HG02938 (cell line): Measurements from ENCODE around the gene PDXP.

ENCODE experiments used
- ATAC-seq: cut with Tn5 transposase; IDR thresholded peaks from one replicate; pipeline ENCODE4 v1.9.1; 2021; ENCODE audit warnings: mild to moderate bottlenecking, moderate library complexity; ENCODE audit not compliant: unreplicated experiment

Gene PDXP

DNA sequence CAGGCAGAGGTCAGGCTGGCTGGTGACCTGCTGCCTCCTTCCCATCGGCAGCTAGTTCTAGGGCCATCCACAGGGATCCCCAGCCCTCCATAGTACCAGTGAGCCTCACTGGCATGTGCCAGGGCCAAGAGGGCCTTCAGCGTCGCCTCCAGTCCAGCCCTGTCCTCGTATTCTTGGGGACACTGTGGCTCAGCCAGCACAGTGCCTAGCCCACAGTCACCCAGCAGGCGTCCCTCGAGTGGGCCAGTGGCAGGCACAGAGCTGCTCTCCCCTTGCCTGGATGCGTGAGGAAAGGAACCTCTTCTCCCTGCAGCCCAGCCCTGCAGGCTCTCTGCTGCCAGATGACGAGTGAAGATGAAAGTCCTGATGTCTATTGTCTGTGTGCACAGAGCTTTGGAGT lies 29.7 kb upstream of the PDXP start:
- ATAC-seq: no peak

DNA sequence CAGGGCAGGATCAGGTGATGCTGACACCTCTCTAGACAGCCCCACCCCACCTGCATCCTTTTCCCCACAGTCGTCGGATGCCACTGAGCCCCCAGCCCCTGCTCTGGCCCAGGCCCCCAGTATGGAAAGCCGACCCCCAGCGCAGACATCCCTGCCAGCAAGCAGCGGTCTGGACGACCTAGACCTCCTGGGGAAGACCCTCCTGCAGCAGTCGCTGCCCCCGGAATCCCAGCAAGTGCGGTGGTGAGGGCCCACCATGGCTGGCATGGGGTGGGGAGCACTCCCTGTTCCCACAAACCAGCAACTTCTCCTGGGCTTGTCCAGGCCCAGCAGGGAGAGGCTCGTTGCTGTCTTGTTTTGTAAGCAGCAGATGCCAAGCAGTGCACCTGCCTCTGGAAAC lies 28.6 kb upstream of the PDXP start:
- ATAC-seq: no peak

DNA sequence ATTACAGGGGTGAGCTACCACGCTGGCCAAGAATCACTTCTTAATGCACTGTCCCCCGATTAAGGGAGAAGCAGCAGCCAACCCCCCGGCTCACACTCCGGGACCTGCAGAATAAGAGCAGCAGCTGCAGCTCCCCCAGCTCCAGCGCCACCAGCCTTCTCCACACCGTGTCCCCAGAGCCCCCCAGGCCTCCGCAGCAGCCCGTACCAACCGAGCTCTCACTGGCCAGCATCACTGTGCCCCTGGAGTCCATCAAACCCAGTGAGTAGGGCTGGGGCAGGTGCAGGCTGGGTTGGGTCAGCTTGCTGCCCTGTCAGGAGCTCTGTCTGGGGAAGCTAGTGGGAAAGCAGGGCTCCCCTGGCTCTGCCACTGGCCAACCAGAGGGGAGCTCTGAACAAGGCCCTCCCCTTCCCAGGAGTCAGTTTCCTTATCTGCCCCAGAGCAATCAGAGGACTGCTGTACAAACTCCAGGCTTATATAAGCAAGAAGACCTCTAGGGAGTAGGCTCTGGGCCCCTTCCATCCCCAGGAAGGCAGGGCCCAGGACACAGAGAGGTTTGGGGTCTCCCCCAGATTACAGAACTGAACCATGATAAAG lies 27.6 kb upstream of the PDXP start:
- ATAC-seq: no peak

DNA sequence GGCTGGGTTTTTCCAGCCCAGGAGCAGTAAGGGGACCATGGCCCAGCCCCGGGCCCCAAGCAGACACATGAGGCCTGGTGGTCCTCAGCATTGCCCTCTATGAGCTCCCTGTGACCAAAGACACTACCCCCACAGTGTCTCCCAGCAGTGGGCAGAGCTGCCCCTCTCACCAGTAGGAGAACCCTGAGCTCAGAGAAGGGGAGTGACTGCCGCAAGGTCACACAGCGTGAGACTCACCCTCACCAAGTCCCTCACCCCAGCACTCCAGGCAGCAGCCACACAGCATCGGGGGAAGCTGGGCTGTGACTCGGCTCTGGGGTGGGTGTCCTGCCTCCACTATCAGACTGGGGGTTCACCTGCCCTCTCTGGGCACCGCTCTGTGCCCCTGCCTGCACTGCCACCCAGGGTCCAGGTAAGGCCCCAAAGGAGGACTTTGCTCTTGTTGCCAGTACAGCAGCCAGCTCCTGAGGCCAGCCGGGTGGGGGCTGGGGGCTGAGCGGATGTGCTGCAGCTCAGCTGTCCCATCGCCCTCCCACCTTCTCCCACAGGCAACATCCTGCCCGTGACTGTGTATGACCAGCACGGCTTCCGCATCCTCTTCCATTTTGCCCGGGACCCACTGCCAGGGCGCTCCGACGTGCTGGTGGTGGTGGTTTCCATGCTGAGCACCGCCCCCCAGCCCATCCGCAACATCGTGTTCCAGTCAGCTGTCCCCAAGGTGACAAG lies 26.9 kb upstream of the PDXP start:
- ATAC-seq: no peak

DNA sequence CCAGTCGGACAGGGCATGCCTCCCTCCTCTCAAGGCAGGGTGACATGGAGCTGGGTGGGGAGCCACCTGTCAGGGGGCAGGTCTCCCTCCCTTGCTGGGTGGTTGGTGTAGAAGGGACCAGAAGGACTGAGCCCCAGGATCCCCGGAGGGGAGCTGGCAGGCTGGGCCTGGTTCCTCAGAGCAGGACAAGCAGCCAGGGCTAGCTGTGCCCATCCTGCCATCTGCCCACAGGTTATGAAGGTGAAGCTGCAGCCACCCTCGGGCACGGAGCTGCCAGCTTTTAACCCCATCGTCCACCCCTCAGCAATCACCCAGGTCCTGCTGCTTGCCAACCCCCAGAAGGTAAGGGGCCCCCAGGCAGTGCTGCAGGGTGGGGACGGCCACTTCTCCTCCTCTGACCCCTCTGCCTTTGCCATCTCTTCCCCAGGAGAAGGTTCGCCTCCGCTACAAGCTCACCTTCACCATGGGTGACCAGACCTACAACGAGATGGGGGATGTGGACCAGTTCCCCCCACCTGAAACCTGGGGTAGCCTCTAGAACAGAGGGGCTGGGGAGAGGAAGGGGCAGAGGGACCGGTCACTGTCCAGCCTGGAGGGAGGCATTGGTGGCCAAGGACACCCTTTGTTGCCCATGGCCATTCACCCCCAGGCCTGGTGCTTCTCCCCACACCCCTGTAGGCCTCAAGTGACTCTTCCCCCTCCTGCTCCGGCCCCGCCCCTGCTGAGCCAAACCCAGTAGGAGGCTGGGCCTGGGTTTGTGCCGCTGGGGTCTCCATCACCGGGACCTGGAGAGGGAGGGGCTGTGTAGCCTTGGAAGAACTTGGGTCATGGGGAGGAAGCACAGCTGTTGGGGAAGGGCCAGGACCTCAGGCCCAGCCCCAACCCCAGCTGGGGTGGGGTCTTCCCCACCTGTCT lies 26.1 kb upstream of the PDXP start:
- no peak for ATAC-seq

DNA sequence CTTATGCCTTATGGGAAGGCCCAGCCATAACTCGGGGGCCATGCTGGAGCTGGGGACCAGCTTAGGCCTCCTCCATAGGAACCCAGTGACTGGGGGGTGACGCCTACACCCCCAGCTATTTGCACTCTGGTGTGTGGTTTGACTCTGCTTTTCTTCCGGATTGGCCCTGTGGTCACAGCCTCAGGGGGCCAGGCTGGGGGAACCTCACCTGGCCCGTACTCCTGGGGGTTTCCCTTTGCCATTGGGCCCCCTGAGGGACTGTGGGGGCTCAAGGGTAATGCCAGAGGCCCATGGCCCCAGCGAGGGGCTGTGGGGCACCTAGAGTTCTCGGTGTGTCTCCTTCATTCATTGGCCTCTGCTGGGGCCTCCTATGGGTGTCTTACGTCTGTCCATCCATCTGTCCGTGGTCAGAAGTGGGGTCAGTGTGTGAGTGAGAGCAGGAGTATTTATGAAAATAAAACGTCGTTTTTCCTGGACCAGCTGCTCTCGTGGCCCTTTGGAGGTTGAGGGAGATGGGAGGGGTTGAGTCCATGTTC lies 25.4 kb upstream of the PDXP start:
- peak; percentile 50 for ATAC-seq

DNA sequence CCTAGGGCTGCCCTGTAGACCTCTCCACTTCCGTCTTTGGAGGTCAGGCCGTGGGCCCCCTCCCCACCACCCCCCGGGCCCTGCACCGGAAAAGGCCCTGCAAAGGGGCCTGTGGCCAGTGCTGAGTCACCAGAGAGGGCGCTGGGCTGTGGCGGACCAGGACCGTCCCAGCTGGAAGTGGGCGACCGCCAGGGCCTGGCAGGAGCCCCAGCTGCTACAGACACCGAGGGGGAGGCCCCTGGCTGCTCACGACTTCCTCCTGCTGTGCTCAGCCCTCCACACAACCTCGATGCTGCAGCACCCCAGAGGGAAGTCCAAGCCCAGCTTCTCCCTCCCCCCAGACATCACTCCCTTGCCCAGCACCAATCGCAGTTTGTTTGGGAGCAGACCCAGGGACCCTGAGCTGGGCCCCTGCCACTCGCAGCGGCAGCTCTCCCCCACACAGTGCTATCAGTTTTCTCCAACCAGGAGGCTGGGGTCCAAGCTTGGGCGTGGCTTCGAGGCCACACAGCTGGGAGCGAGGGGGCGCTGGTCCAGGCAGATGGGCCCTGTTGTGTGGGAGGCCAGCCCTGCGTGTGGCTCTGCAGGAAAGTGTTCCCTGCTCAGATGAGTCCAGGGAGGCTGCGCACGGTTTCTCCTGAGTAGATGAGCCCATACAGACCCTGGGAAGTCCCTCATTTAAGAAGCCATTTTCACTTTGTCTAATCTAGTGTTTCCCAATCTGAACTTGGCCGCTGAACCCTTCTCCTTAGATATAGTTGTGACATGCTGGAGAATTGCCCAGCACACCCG lies 24.7 kb upstream of the PDXP start:
- ATAC-seq: peak; percentile 43

DNA sequence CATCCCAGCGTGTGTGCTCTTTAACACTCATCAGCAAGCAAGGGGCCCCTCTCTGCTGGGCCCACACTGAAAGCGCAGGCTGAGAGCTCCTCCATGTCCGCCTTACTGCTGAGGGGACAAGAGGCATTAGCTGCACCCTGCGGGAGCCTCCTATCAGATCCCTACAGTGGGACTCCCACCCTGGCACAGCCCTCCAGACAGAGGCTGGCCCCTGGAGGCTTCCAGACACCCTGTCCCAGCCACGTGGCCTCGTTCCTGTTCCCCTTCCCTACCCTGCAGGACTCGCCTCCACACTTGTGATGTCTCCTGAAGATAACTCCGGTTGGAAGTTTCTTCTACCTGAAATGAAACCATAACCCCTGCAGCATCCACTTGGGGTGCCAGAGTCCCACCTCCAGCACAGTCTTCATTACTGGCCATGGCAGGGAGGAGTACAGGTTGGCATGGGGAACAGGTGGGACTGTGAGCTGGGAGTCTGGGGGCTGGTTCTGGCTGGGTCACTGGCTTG lies 24.1 kb upstream of the PDXP start:
- ATAC-seq: no peak

DNA sequence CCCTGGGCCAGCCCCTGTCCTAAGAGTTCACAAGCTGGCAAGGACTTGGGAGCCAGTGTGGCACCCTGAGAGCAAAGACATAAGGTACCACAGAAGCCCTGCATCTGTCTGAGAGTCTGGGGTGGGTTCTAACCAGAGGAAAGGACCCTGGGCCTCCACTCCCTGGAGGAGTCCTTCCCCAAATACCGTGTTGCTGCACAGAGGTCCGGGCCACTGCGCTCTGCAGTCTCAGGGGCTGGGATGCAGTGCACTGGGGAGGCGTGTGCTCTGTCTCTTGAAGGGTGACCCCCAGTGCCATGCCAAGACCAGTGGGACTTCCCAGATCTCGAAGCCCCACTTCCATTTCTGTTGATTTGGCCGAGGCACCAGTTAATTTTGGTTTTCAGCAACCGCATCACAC lies 23.4 kb upstream of the PDXP start:
- no peak for ATAC-seq

DNA sequence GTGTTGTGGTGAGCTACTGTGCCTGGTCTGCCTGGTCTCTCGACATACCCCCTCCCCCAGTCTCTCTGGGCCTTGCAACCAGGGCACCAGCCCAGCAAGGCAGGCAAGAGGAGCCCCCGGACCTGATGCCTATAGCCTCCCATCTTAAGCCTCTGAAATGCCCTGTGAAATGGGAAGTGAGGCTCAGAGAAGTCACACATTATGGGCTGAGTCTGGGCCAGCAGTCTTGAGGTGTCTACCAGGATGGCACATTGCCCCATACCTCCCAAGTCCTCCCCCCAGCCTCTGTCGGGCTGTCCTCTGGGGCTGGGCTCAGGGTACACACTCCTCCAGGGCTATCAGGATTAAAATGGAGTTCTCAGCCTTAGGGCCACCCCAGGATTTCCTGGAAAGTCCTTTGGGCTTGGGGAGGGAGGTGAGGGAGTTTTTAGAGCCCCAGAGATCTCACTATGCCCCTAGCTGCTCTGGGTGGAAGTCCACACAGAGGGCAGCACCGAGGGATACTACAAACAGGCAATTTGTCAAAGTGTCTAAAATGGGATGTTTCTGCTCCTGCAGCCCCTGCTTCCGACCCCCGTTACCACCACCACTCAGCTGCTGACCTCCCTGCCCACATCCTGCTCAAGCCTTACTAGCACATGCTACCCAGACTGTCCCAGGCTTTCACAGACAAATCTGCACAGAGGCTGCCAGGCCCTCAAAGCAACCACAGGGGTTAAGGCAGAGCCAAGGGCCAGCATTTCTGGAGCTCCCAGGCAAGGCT lies 22.2 kb upstream of the PDXP start:
- no peak for ATAC-seq

DNA sequence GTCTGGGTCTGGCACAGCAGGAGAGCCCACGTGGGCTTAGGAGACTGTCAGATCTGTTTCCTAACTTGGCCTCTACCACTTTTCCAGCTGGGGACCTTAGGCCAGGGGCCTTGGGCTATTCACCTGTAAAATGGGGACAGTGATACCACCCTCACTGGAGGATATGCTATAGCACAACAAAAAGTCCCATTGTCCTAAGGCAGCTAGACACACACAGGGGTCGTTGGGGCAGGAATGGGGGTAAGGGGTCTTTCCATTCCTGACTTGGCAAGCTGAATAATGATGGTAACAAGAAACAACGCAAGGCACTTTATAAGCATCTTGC lies 21.6 kb upstream of the PDXP start:
- ATAC-seq: no peak

DNA sequence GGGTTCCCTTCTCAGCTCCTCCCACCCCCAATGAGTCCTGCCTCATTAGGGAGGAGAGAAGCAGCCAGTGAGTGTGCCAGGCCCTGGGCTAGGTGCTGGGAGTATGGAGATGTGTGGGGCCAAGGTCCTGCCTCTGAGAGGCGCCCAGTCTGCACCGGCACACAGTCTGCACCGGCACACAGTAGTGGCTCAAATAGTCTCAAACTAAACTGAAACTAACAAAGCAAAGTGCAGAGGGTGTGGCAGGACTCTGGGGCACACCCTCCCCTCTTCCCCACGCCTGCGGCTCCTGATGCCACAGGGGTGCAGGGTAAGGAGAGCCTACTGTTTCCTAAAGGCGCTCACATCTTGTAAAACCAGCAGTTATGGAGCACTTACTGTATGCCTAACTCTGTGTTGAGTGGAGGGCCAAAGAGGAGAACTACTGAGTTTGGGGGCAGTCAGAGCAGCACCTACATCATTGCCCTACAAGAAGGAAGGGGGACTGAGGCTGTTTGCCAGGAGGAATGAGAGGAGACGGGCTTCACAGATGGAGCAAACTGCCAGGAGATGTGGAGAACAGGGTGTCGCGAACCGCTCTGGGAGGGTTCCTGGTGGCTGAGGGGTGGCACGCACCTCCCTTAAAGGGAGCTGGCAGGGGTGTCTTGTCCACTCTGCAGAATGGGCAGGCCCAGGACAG lies 20.0 kb upstream of the PDXP start:
- ATAC-seq: no peak

DNA sequence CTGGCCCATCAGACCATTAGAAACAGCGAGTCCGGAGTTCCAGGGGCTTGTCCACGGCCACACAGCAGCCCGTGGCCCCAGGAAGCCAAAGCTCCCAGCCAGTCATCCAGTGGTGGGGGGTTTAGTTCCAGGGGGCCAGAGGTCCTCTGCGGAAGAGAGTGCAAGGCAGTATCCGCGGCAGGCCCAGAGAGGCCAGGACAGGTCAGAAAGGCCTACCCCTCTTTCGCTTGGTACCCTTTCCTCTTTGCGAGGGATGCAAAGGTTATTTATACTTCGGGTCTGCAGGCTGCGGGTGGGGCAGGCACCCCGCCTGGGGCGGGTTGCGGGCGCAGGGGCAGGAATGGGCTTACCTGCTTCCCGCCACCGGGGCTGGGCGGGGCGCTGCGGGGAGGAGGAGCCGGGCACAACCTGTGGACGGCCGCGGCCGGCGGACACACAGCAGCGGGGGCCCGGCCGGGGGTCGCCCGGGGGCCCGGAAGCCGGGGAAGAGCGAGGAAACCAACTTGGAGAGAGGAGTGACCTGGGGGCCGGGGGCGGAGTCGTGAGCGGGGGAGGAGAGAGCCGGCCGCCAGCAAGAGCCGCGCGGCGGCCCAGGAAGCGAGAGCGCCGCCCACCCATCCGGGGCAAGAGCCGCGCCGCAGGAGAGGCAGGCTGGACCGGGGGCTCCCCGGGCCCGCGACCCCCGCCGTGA lies 19.3 kb upstream of the PDXP start, which contains the start of gene SH3BP1:
Gene SH3BP1 (plus strand): TSS at position 600 of the 691 bp plus-strand sequence. CDS start 119 bp downstream, outside the sequence.
- no peak for ATAC-seq

DNA sequence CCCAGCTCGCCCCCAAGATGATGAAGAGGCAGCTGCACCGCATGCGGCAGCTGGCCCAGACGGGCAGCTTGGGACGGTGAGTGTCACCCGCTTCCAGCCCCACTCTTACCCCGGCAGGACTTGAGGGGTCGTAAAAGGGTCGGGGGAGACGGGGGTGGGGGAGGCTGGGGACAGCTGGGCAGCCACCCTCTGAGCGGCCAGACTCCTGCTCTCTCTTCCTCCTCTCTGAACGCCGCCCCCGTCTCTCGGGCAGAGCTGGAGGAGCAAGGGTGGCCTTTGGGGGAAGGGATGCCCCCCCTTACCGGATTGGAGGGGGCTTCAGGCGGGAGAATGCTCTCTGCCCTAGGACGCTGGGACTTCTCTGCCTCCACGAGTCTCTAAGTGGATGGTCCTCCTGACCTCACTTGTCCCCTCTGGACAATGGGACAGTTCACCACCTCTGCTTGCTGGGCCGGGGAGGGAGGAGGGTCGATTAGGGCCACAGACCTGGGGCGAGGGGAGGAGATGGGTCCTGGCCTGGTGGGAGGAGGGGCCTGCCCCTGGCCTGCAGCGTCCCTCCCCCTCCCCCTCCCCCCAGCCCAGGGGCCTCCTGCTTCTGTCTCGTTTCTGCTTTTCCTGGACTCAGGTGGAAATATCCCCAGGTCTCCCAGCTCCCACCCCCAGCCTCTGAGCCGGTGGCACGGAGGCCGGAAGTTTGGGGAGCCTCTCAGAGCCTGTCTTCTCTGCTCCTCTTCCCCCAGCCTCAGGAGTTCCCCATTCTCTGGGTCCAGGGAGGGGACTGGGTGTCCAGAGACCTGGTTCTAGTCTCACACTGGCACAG lies 18.5 kb upstream of the PDXP start:
- no peak for ATAC-seq

DNA sequence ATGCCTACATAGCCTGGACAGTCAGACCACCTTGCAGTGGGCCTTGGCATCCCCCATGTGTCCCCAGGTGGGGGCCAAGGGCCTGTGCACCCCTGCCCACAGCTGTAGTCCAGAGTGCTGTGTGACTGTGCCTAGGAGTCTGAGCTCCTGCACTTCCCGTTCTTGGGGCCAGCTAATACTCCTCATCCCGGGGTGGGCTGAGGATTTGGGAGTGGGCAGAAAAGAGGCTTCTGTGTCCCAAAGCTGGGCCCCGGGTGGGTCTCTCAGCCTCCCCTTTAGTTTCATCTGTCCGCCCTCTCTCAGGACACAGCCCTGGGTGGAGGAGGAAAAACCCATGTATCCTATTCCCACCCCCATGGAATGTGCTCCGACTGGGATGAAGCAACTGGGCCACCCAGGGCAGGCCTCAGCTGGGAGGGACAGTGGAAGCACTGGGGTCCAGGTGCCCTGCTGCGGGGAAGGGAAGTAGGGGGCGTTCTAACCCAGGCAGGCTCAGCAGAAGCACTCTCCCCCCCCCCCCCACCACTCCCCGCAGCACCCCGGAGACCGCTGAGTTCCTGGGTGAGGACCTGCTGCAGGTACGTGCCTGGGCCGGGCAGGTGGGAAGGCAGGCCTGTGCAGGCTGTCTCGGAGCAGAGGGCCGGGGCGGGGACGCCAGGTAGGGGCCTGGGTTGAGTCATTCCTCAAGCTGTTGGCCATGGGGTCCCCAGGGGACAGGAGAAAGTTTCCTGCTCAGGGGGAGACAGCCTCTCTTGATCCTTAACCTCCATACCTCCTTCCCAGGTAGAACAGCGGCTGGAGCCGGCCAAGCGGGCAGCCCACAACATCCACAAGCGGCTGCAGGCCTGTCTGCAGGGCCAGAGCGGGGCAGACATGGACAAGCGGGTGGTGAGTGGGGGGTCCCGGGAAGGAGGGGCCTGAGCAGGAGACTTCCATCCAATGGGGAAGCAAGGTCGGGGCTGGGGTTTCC lies 17.6 kb upstream of the PDXP start:
- ATAC-seq: no peak

DNA sequence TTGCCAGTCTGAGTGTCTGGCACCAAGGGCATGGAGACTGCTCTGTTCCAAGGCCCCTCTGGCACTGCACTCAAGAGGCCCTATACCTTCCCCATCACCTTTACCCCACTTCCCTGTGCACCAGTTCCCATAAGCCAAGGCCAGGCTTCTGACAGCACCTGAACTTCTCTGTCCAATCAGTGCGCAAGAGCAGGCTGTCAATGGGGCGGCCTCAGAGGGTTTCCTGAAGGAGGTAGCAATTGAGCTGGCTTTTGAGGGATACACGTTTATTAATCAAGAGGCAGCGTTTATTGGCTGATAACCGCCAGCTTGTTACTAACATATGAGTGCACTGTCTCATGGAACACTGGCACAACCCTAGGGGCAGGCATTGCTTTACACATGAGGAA lies 17.0 kb upstream of the PDXP start:
- no peak for ATAC-seq
